GM12878 (cell line): ENCODE data around the gene MACF1. TPM values are rescaled to one million over a fixed set of nuclear protein-coding genes. Genes with fewer than 3 reads are reported as not detected.

Experiments used
- ATAC-seq: fragments of 200-7000 bp; cut with Tn5 transposase; 3 replicates; pipeline ENCODE4 v1.9.1; 2020; ENCODE audit warnings: mild to moderate bottlenecking, moderate library complexity
- BruUV-seq: library from RNA; stranded (reverse); fragments of 400-500 nt; replicated peaks from 2 replicates; lab custom pipeline; 2021; lab: Mats Ljungman, UMichigan
- CTCF ChIA-PET: fragments of 300-600 bp; sonication (Branson Sonifier 250); formaldehyde crosslinking; extraction: SDS; loops from one replicate; lab custom pipeline; 2021; ENCODE audit warnings: inconsistent platforms; lab: Yijun Ruan, JAX
- POLR2A ChIA-PET: fragments of 350-600 bp; formaldehyde crosslinking; extraction: SDS; loops from one replicate; lab custom pipeline; 2021; ENCODE audit warnings: inconsistent platforms; lab: Charles Lee
- RAD21 ChIA-PET: fragments of 300-600 bp; sonication (Branson Sonifier 250); formaldehyde crosslinking; loops from one replicate; lab custom pipeline; 2023; ENCODE audit warnings: antibody characterized with exemption; ENCODE audit not compliant: unreplicated experiment; lab: Charles Lee
- SMC1A ChIA-PET: fragments of 300-600 bp; sonication (Branson Sonifier 250); formaldehyde crosslinking; loops from one replicate; lab custom pipeline; 2023; ENCODE audit not compliant: unreplicated experiment, uncharacterized antibody; lab: Charles Lee
- DNase-seq: peaks from one replicate; pipeline ENCODE4 v3.0.0-alpha.2; 2011; ENCODE audit warnings: low read depth, low spot score
- FAIRE-seq: peaks from 3 replicates; lab custom pipeline; 2011; peaks lifted over from hg19 to GRCh38; lab: Jason Lieb, UNC
- H2AFZ ChIP-seq: 2 replicates; pipeline ENCODE4 v1.6.0; 2011; ENCODE audit warnings: low read depth, low read length, control low read depth; ENCODE audit not compliant: control insufficient read depth
- H3K27ac ChIP-seq: 2 replicates; pipeline ENCODE4 v1.5.1; 2011; ENCODE audit warnings: control low read depth; ENCODE audit not compliant: control insufficient read depth, insufficient read depth
- H3K27me3 ChIP-seq, 2 experiments: replicated peaks in 1 of 2; 2 replicates each; pipeline versions ENCODE4 v1.6.0 to v1.6.1; 2011; ENCODE audit warnings: low read length in 1 of 2; ENCODE audit not compliant: control insufficient read depth in 2 of 2, insufficient read depth in 2 of 2
- H3K36me3 ChIP-seq, 2 experiments: 2 replicates each; pipeline ENCODE4 v1.5.1; 2011; ENCODE audit warnings: low read length in 1 of 2; ENCODE audit not compliant: control insufficient read depth in 2 of 2, insufficient read depth in 2 of 2
- H3K4me1 ChIP-seq: 2 replicates; pipeline ENCODE4 v1.6.1; 2011; ENCODE audit warnings: mild to moderate bottlenecking, low read length, moderate library complexity, mixed read lengths; ENCODE audit not compliant: control insufficient read depth, insufficient read depth
- H3K4me2 ChIP-seq: 2 replicates; pipeline ENCODE4 v1.6.0; 2011; ENCODE audit warnings: control low read depth; ENCODE audit not compliant: control insufficient read depth, insufficient read depth
- H3K4me3 ChIP-seq: fragments of 200-600 bp; sonication (generic); 2 replicates; pipeline ENCODE4 v1.5.1; 2016
- H3K79me2 ChIP-seq: 2 replicates; pipeline ENCODE4 v1.6.0; 2011; ENCODE audit warnings: low read length; ENCODE audit not compliant: control insufficient read depth, insufficient read depth
- H3K9ac ChIP-seq: 2 replicates; pipeline ENCODE4 v1.8.0; 2011; ENCODE audit warnings: low read length, control low read depth, mixed read lengths; ENCODE audit not compliant: control insufficient read depth, insufficient read depth
- H3K9me3 ChIP-seq: replicated peaks from 3 replicates; pipeline ENCODE4 v1.5.1; 2011; ENCODE audit warnings: mild to moderate bottlenecking, low read length; ENCODE audit not compliant: control insufficient read depth, insufficient read depth
- H4K20me1 ChIP-seq: 2 replicates; pipeline ENCODE4 v1.6.0; 2011; ENCODE audit not compliant: control insufficient read depth, insufficient read depth
- BCL11A ChIP-seq: IDR thresholded peaks from 2 replicates; pipeline ENCODE4 v1.6.1; 2011; ENCODE audit warnings: low read depth, low read length
- CBFB ChIP-seq: IDR thresholded peaks from 2 replicates; pipeline ENCODE4 v1.6.1; 2016; ENCODE audit warnings: antibody characterized with exemption, low read depth
- CBX3 ChIP-seq: fragments of 200-600 bp; sonication (generic); IDR thresholded peaks from 2 replicates; pipeline ENCODE4 v1.6.1; 2016; ENCODE audit warnings: low read depth, borderline replicate concordance
- CHD2 ChIP-seq: IDR thresholded peaks from 2 replicates; pipeline ENCODE4 v1.6.1; 2011; ENCODE audit warnings: low read depth, low read length, improper control_type of control experiment, borderline replicate concordance
- IKZF1 ChIP-seq: fragments of 450-650 bp; conservative IDR thresholded peaks from 2 replicates; pipeline ENCODE4 v1.6.1; 2017; ENCODE audit warnings: antibody characterized with exemption, mild to moderate bottlenecking
- JUND ChIP-seq: IDR thresholded peaks from 2 replicates; pipeline ENCODE4 v1.6.1; 2012; ENCODE audit warnings: low read depth, mild to moderate bottlenecking, low read length, improper control_type of control experiment, moderate library complexity
- KAT2A ChIP-seq: conservative IDR thresholded peaks from 2 replicates; pipeline ENCODE4 v1.6.1; 2011; ENCODE audit warnings: low read depth, low read length; ENCODE audit not compliant: control insufficient read depth
- LARP7 ChIP-seq: fragments of 450-650 bp; IDR thresholded peaks from 2 replicates; pipeline ENCODE4 v1.6.1; 2017; ENCODE audit warnings: mild to moderate bottlenecking
- NFIC ChIP-seq: IDR thresholded peaks from 2 replicates; pipeline ENCODE4 v1.6.1; 2012; ENCODE audit warnings: low read depth, mild to moderate bottlenecking, inconsistent platforms, low read length, moderate library complexity
- NFYB ChIP-seq: IDR thresholded peaks from 2 replicates; pipeline ENCODE4 v1.6.1; 2011; ENCODE audit warnings: low read depth, mild to moderate bottlenecking, low read length, improper control_type of control experiment, moderate library complexity; ENCODE audit not compliant: insufficient read depth
- PML ChIP-seq: IDR thresholded peaks from 2 replicates; pipeline ENCODE4 v1.6.1; 2012; ENCODE audit warnings: low read length, inconsistent platforms
- RBBP5 ChIP-seq: fragments of 200-600 bp; sonication (generic); conservative IDR thresholded peaks from 2 replicates; pipeline ENCODE4 v1.6.1; 2016
- RELA ChIP-seq: fragments of 450-650 bp; IDR thresholded peaks from 2 replicates; pipeline ENCODE4 v1.8.0; 2014; ENCODE audit warnings: borderline replicate concordance; ENCODE audit not compliant: partially characterized antibody
- SKIL ChIP-seq: fragments of 450-650 bp; IDR thresholded peaks from 2 replicates; pipeline ENCODE4 v1.6.1; 2017; ENCODE audit warnings: mild to moderate bottlenecking, low read depth, inconsistent platforms; ENCODE audit not compliant: poor library complexity, severe bottlenecking
- SMAD1 ChIP-seq: fragments of 450-650 bp; IDR thresholded peaks from 2 replicates; pipeline ENCODE4 v1.6.1; 2018; ENCODE audit warnings: mild to moderate bottlenecking, low read depth; ENCODE audit not compliant: partially characterized antibody
- SPI1 ChIP-seq: IDR thresholded peaks from 2 replicates; pipeline ENCODE4 v1.6.1; 2011; ENCODE audit warnings: low read depth, mild to moderate bottlenecking, low read length, moderate library complexity, borderline replicate concordance; ENCODE audit not compliant: insufficient read depth
- SREBF1 ChIP-seq: IDR thresholded peaks from 2 replicates; pipeline ENCODE4 v1.6.1; 2012; ENCODE audit warnings: mild to moderate bottlenecking, low read length
- STAT1 ChIP-seq: fragments of 450-650 bp; conservative IDR thresholded peaks from 2 replicates; pipeline ENCODE4 v1.6.1; 2014; ENCODE audit warnings: antibody characterized with exemption, mild to moderate bottlenecking
- TCF7 ChIP-seq: IDR thresholded peaks from 2 replicates; pipeline ENCODE4 v1.6.1; 2014; ENCODE audit warnings: antibody characterized with exemption, borderline replicate concordance
- WRNIP1 ChIP-seq: IDR thresholded peaks from 2 replicates; pipeline ENCODE4 v1.6.1; 2011; ENCODE audit warnings: low read depth, low read length, improper control_type of control experiment, borderline replicate concordance
- ZBED1 ChIP-seq: IDR thresholded peaks from 2 replicates; pipeline ENCODE4 v1.6.1; 2016; ENCODE audit warnings: borderline replicate concordance
- WGBS: methylation state at CpG from one replicate; pipeline ENCODE4 v1.1.6; 2016; ENCODE audit warnings: low lambda C conversion rate; ENCODE audit not compliant: insufficient replicate concordance, insufficient coverage; ENCODE audit errors: missing lambda C conversion rate; 5-methylcytosine and 5-hydroxymethylcytosine counted together
- in situ Hi-C: fragments of 300-500 bp; cut with MboI; formaldehyde crosslinking; loops from 9 replicates; pipeline ENCODE4 v1.14.3; 2018; ENCODE audit warnings: mixed read lengths
- intact Hi-C: fragments of 100-400 bp; cut with micrococcal nuclease; formaldehyde crosslinking; loops from one replicate; pipeline ENCODE4 v1.14.2; 2022; ENCODE audit not compliant: unreplicated experiment
- polyA plus RNA-seq, 11 experiments: library from polyadenylated mRNA; depleted of rRNA in 4 of 11; unstranded in 6 of 11; stranded (reverse) in 5 of 11; fragments of >200 nt; fragmentation: Nextera tagmentation in 4 of 11; fragmentation: Illumina TruSeq in 1 of 11; extraction: Ambion mirVana in 4 of 11; extraction: Trizol in 1 of 11; gene quantifications; 1 replicate in 1 of 11; 2 replicates in 10 of 11; pipeline versions ENCODE4 v1.2.1 to v1.2.3, GENCODE V29; 2011 to 2016; ENCODE audit warnings: inconsistent platforms in 2 of 11, missing spikeins in 2 of 11, low read depth in 1 of 11
- total RNA-seq, 4 experiments: library from RNA; depleted of rRNA in 3 of 4; stranded (reverse); fragments of >200 nt in 3 of 4; fragmentation: Illumina TruSeq in 1 of 4; extraction: Trizol in 1 of 4; gene quantifications; 2 replicates each; pipeline versions ENCODE4 v1.2.1 to v1.2.3, GENCODE V29; 2013 to 2021

The MACF1 gene
- total and polyA plus RNA-seq, 10 of the 15 experiments (the other 5 are each of a cell fraction or from before 2014, with no cell fraction given), result 15.5 to 201 (median 76.9) TPM

DNA sequence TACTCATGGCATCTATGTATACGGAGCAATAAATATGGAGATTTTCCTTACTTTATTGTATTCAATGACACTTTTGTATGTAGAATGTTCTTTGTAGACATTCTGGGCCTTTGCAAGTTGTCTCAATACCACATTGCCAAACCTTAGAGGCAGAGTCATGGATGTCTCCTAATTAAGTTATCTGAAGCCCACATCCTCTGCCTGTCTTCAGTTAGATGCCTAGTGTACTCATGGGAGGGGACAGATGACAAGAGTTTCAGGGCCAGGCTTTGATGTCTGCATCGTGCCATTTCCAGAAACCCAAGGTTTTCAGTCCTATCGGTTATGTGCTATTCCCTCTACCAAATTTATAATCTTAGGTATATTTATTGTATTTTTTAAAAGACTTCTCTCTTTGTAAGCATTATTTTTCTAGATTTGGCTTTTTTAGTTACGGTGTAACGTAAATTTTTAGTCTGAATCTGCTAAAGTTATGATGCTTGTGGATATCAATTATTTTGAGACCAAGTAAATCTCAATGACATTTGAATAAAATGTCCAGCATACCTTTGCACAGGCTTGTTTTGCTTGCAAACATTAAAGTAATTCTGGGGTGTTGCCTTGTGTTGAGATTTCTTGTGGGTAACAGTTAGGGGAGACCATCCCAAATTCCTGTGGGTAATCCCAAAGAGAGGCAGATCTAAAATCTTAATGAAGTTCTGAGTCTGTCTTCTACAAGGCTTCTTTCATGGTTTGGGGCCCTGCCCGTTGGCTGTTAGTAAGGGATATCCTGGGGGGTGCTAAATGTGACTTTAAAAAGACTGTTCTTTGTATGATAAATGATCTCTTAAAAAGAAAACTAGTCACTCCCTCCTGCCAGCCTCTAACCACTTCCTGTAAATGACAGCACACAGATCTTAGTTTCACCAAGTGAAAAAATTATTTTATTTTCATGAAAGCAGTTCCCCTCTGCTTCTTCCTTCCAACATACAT, 8.0 kb upstream of the MACF1 start (continued):
- TF ChIP-seq SPI1 (peak; percentile 56; the same call in 1 of the 2 replicates), PML (no peak), BCL11A (0 out of 2 replicates have a peak, but pooled peaks have one; percentile 37), NFIC (peak; percentile 65; the same call in 1 of the 2 replicates), RELA (no peak)

GRCh38 chr1:39199593-39199992, 4.9 kb upstream of the MACF1 start:
- in situ Hi-C loops, result no loop called here
- Histone ChIP-seq H3K9me3 (no peaks in the 10 kb centered on the region), H3K4me3 (no peak overlapping the region), H3K27ac (no peak overlapping the region), H3K9ac (no peak overlapping the region), H3K4me2 (no peak overlapping the region), H3K27me3 (no peaks in the 10 kb centered on the region), H3K36me3 (no peaks in the 10 kb centered on the region), H4K20me1 (no peaks in the 10 kb centered on the region), H3K79me2 (peaks cover 43% of the 10 kb centered on the region), H2AFZ (no peak overlapping the region), H3K4me1 (peaks cover 34% of the 10 kb centered on the region)
- ChIA-PET CTCF (interaction anchor here (0.8 to 3.7 kb wide), 8 partner anchors 8 to 103 kb away, joined by 3 to 39 read pairs (median 6); no protein-coding TSS in a partner anchor), RAD21 (interaction anchor here (3.7 kb wide), 1 partner anchor 15 kb away, joined by 37 read pairs; no protein-coding TSS in a partner anchor), SMC1A (interaction anchor here (1.0 to 4.9 kb wide), 6 partner anchors 8 to 73 kb away, joined by 3 to 47 read pairs (median 6); no protein-coding TSS in a partner anchor), POLR2A (interaction anchor here (0.6 to 4.4 kb wide), 5 partner anchors 9 to 773 kb away, joined by 3 to 38 read pairs (median 3); no protein-coding TSS in a partner anchor)
- 89% methylated on average over 1 of the region's 1 CpG for WGBS
- BruUV-seq, result no TSS peak
- intact Hi-C loops, result no loop called here
- ATAC-seq (no peak), DNase-seq (no peak), FAIRE-seq (no peak)
- TF ChIP-seq WRNIP1, result no peak
- no peak for TF ChIP-seq NFYB
- no peak for TF ChIP-seq TCF7
- TF ChIP-seq STAT1, result no peak
- TF ChIP-seq CHD2, result no peak
- TF ChIP-seq KAT2A, result no peak
- no peak for TF ChIP-seq RBBP5
- TF ChIP-seq ZBED1, result no peak
- TF ChIP-seq CBX3, result no peak
- no peak for TF ChIP-seq IKZF1
- no peak for TF ChIP-seq SMAD1
- TF ChIP-seq LARP7, result no peak
- no peak for TF ChIP-seq CBFB
- no peak for TF ChIP-seq JUND
- TF ChIP-seq SREBF1, result no peak
- TF ChIP-seq SKIL, result no peak
